Vagina (tissue), 2 donors: ENCODE measurements around the gene TMEM43.

Experiments used
- POLR2A ChIP-seq, 2 donors: fragments of 450-650 bp; IDR thresholded peaks; one replicate each; pipeline ENCODE4 v1.6.1; 2017; ENCODE audit warnings: antibody characterized with exemption in 2 of 2, mild to moderate bottlenecking in 2 of 2, moderate library complexity in 2 of 2
- TF ChIP-seq, protein P1 (sequence below), 3 experiments: fragments of 450-650 bp in 2 of 3; fragments of 200-600 bp in 1 of 3; sonication (generic) in 1 of 3; IDR thresholded peaks; one replicate each; pipeline ENCODE4 v1.5.1; 2017 to 2019; ENCODE audit warnings: antibody characterized with exemption in 3 of 3, mild to moderate bottlenecking in 2 of 3, moderate library complexity in 2 of 3

DNA sequence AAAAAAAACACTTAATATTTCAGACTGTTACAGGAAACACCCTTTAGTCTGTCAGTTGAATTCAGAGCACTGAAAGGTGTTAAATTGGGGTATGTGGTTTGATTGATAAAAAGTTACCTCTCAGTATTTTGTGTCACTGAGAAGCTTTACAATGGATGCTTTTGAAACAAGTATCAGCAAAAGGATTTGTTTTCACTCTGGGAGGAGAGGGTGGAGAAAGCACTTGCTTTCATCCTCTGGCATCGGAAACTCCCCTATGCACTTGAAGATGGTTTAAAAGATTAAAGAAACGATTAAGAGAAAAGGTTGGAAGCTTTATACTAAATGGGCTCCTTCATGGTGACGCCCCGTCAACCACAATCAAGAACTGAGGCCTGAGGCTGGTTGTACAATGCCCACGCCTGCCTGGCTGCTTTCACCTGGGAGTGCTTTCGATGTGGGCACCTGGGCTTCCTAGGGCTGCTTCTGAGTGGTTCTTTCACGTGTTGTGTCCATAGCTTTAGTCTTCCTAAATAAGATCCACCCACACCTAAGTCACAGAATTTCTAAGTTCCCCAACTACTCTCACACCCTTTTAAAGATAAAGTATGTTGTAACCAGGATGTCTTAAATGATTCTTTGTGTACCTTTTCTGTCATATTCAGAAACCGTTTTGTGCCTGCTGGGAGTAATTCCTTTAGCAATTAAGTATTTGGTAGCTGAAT, 17.9 kb downstream of the TMEM43 start:
- TF ChIP-seq, protein P1, sequence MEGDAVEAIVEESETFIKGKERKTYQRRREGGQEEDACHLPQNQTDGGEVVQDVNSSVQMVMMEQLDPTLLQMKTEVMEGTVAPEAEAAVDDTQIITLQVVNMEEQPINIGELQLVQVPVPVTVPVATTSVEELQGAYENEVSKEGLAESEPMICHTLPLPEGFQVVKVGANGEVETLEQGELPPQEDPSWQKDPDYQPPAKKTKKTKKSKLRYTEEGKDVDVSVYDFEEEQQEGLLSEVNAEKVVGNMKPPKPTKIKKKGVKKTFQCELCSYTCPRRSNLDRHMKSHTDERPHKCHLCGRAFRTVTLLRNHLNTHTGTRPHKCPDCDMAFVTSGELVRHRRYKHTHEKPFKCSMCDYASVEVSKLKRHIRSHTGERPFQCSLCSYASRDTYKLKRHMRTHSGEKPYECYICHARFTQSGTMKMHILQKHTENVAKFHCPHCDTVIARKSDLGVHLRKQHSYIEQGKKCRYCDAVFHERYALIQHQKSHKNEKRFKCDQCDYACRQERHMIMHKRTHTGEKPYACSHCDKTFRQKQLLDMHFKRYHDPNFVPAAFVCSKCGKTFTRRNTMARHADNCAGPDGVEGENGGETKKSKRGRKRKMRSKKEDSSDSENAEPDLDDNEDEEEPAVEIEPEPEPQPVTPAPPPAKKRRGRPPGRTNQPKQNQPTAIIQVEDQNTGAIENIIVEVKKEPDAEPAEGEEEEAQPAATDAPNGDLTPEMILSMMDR (IDR thresholded peaks at IDR 0.05): no peak
- no peak for TF ChIP-seq POLR2A (IDR thresholded peaks at IDR 0.05)
